GM10248 (cell line): ENCODE measurements around the gene TSC22D2.

Experiments
- CTCF ChIA-PET: fragments of 300-600 bp; sonication (Branson Sonifier 250); formaldehyde crosslinking; extraction: SDS; loops from one replicate; lab custom pipeline; 2021; ENCODE audit warnings: antibody characterized with exemption; lab: Yijun Ruan, JAX
- POLR2A ChIA-PET: fragments of 350-650 bp; sonication (Branson Sonifier 250); formaldehyde crosslinking; extraction: SDS; loops from one replicate; lab custom pipeline; 2020; ENCODE audit warnings: antibody characterized with exemption; lab: Yijun Ruan, JAX
- DNase-seq: peaks from one replicate; pipeline ENCODE4 v3.0.0; 2012; ENCODE audit errors: extremely low spot score
- TF ChIP-seq, protein P1 (sequence below): IDR thresholded peaks from 2 replicates; pipeline ENCODE4 v1.5.1; 2012; ENCODE audit warnings: mild to moderate bottlenecking, low read depth; ENCODE audit errors: extremely low read depth, missing control alignments, control extremely low read depth

TSC22D2 gene

GRCh38 chr3:150372722-150373121, 35.4 kb upstream of the TSC22D2 start:
- peak; percentile 21 for DNase-seq
- POLR2A ChIA-PET = no interaction called here
- TF ChIP-seq, protein P1, sequence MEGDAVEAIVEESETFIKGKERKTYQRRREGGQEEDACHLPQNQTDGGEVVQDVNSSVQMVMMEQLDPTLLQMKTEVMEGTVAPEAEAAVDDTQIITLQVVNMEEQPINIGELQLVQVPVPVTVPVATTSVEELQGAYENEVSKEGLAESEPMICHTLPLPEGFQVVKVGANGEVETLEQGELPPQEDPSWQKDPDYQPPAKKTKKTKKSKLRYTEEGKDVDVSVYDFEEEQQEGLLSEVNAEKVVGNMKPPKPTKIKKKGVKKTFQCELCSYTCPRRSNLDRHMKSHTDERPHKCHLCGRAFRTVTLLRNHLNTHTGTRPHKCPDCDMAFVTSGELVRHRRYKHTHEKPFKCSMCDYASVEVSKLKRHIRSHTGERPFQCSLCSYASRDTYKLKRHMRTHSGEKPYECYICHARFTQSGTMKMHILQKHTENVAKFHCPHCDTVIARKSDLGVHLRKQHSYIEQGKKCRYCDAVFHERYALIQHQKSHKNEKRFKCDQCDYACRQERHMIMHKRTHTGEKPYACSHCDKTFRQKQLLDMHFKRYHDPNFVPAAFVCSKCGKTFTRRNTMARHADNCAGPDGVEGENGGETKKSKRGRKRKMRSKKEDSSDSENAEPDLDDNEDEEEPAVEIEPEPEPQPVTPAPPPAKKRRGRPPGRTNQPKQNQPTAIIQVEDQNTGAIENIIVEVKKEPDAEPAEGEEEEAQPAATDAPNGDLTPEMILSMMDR = no peak
- CTCF ChIA-PET = interaction anchor here (1.0 to 1.9 kb wide), 4 partner anchors 9 to 35 kb away, joined by 3 to 5 read pairs (median 3); partner anchors contain the start of gene TSC22D2

- no peak for DNase-seq
- ChIA-PET POLR2A (no interaction called here), CTCF (interaction anchor here (1.0 to 1.9 kb wide), 4 partner anchors 8 to 34 kb away, joined by 3 to 5 read pairs (median 3); partner anchors contain the start of gene TSC22D2)
- TF ChIP-seq, protein P1 = no peak
Observed at GRCh38 chr3:150373234-150373875, 34.7 kb upstream of the TSC22D2 start.

GRCh38 chr3:150374975-150375374, 33.1 kb upstream of the TSC22D2 start:
- ChIA-PET POLR2A (no interaction called here), CTCF (interaction anchor here (1.0 kb wide), 1 partner anchor 10 kb away, joined by 4 read pairs; no protein-coding TSS in a partner anchor)
- no peak for DNase-seq
- TF ChIP-seq, protein P1 = no peak

GRCh38 chr3:150376001-150376848, 31.9 kb upstream of the TSC22D2 start:
- DNase-seq = no peak
- CTCF ChIA-PET = interaction anchor here (1.0 to 1.1 kb wide), 2 partner anchors 8 to 9 kb away, joined by 4 read pairs; no protein-coding TSS in a partner anchor
- TF ChIP-seq, protein P1 = no peak
- POLR2A ChIA-PET = no interaction called here

DNA sequence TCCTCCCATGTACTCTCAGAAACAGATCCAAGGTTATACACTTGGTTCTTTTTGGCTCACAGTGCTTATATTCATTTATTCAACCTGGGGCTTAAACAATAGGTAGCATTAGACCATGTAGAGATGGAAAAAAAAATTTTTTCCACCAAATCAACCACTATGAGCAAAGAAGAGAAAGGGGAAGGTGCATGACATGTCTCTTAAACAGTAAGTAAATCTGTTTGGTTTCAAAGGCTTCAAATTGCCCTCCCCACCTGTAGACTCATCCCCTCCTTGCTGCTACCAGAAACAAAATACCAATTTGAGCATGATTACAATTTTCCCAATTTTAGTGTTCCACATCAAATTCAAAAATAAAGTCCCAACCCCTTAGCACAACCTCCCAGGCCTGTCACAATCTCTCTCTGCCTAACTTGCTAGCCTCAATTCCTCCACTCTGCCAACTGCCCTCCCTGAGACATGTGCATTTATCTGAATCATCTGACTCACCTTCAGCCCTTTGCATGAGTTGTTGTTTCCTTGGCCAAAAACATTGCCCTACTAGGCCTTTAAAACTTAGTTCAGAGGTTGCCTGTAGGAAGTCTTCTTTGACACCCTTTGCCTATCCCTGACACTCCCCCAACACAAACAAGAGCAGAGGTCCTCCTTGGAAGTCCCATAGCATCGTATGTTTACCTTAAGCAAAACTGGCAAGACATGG, 30.3 kb upstream of the TSC22D2 start:
- DNase-seq = no peak
- ChIA-PET POLR2A (no interaction called here), CTCF (interaction anchor here (1.1 kb wide), 1 partner anchor 7 kb away, joined by 4 read pairs; no protein-coding TSS in a partner anchor)
- TF ChIP-seq, protein P1 = no peak

- POLR2A ChIA-PET = no interaction called here
- CTCF ChIA-PET = no interaction called here
- TF ChIP-seq, protein P1 = no peak
- no peak for DNase-seq
Observed at GRCh38 chr3:150378301-150378748, 29.8 kb upstream of the TSC22D2 start.
